Calu3 (cell line): Measurements from ENCODE around the gene CELSR1. TPM values are rescaled to one million over a fixed set of nuclear protein-coding genes. Genes with fewer than 3 reads are reported as not detected.

Source experiments
- BruUV-seq: library from RNA; stranded (reverse); fragments of 400-500 nt; replicated peaks from 2 replicates; lab custom pipeline; 2021; lab: Mats Ljungman, UMichigan
- CTCF ChIA-PET: fragments of 300-600 bp; sonication (Branson Sonifier 250); formaldehyde crosslinking; loops from one replicate; lab custom pipeline; 2022; ENCODE audit warnings: antibody characterized with exemption; lab: Charles Lee
- DNase-seq: peaks from one replicate; pipeline ENCODE4 v3.0.0; 2022
- H3K27ac Mint-ChIP-seq: one replicate; pipeline ENCODE4 v1.8.0; 2022; ENCODE audit warnings: mixed read lengths; ENCODE audit not compliant: unreplicated experiment
- H3K27me3 Mint-ChIP-seq: one replicate; pipeline ENCODE4 v1.8.0; 2022; ENCODE audit warnings: mixed read lengths; ENCODE audit not compliant: unreplicated experiment
- H3K36me3 Mint-ChIP-seq: one replicate; pipeline ENCODE4 v1.8.0; 2022; ENCODE audit warnings: mild to moderate bottlenecking, moderate library complexity, mixed read lengths; ENCODE audit not compliant: insufficient read depth, unreplicated experiment
- H3K4me1 Mint-ChIP-seq: one replicate; pipeline ENCODE4 v1.8.0; 2022; ENCODE audit warnings: mild to moderate bottlenecking, low read depth, mixed read lengths; ENCODE audit not compliant: unreplicated experiment
- H3K4me3 Mint-ChIP-seq: one replicate; pipeline ENCODE4 v1.8.0; 2022; ENCODE audit warnings: mild to moderate bottlenecking, low read depth, moderate library complexity, mixed read lengths; ENCODE audit not compliant: unreplicated experiment
- H3K9me3 Mint-ChIP-seq: one replicate; pipeline ENCODE4 v1.8.0; 2022; ENCODE audit warnings: low read depth, mixed read lengths; ENCODE audit not compliant: unreplicated experiment
- CTCF ChIP-seq: fragments of 200-600 bp; IDR thresholded peaks from one replicate; pipeline ENCODE4 v1.8.0; 2022; ENCODE audit warnings: antibody characterized with exemption; ENCODE audit not compliant: unreplicated experiment
- intact Hi-C: fragments of 100-400 bp; cut with micrococcal nuclease; formaldehyde crosslinking; loops from one replicate; pipeline ENCODE4 v1.10.0; 2022; ENCODE audit not compliant: unreplicated experiment
- total RNA-seq: library from RNA; stranded (reverse); gene quantifications from 2 replicates; pipeline ENCODE4 v1.2.3, GENCODE V29; 2022

The CELSR1 gene
- total RNA-seq, 1 experiment from 2014 or later = 45.5 TPM

- no peak for TF ChIP-seq CTCF
- no peaks in the 10 kb centered on the region for H3K27me3 Mint-ChIP-seq
- intact Hi-C loops = no loop called here
- DNase-seq = no peak
- no peaks in the 10 kb centered on the region for H3K9me3 Mint-ChIP-seq
- no peaks in the 10 kb centered on the region for H3K4me1 Mint-ChIP-seq
- CTCF ChIA-PET = no interaction called here
- H3K4me3 Mint-ChIP-seq = no peak overlapping the region
- H3K27ac Mint-ChIP-seq = no peak overlapping the region
- BruUV-seq = no TSS peak
- H3K36me3 Mint-ChIP-seq = peaks cover 22% of the 10 kb centered on the region
These were observed 72.6 kb downstream of the CELSR1 start for GRCh38 chr22:46464701-46465344.

GRCh38 chr22:46464296-46464695 is 73.1 kb downstream of the CELSR1 start:
- Mint-ChIP-seq H3K36me3 (peaks cover 22% of the 10 kb centered on the region), H3K9me3 (no peaks in the 10 kb centered on the region), H3K27me3 (no peaks in the 10 kb centered on the region), H3K4me3 (no peak overlapping the region), H3K4me1 (no peaks in the 10 kb centered on the region), H3K27ac (no peak overlapping the region)
- intact Hi-C loops = no loop called here
- no peak for TF ChIP-seq CTCF
- BruUV-seq = no TSS peak
- no peak for DNase-seq
- CTCF ChIA-PET = no interaction called here

DNA sequence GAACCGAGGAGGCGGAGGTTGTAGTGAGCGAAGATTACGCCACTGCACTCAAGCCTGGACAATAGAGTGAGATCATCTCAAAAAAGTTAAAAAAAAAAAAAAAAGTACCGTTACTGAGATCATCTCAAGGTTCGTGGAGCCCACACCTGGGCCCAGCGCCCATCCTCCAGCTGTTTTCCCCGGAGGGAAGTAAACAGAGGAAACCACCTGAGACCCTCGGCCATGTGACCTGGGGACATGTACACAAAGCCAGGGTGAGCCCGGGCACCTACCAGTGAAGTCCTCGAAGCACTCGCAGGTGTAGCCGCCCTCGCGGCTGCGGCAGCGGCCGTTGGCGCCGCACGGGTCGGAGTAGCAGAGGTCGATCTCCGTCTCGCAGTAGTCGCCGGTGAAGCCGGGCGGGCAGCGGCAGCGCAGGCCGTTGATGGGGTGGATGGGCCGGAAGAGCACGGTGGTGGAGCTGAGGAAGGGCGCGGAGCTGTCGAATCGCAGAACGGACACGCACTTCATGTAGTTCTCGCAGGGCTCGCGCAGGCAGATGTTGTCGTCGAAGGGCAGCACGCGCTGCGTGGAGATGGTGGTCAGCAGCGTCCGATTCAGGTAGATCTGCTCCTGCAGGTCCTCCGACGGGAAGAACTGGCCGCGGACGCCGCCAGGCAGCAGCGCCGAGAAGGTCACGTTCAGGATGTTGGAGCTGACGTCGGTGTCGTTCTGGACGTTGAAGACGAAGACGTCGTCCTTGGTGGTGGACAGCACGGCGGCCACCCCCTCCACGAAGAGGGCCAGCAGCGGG is 73.8 kb downstream of the CELSR1 start:
- CTCF ChIA-PET = no interaction called here
- H3K36me3 Mint-ChIP-seq = peaks cover 22% of the 10 kb centered on the region
- no peaks in the 10 kb centered on the region for H3K27me3 Mint-ChIP-seq
- H3K9me3 Mint-ChIP-seq = no peaks in the 10 kb centered on the region
- no TSS peak for BruUV-seq
- H3K4me3 Mint-ChIP-seq = no peak overlapping the region
- no peak overlapping the region for H3K27ac Mint-ChIP-seq
- H3K4me1 Mint-ChIP-seq = no peaks in the 10 kb centered on the region
- intact Hi-C loops = no loop called here
- no peak for TF ChIP-seq CTCF
- DNase-seq = no peak

DNA sequence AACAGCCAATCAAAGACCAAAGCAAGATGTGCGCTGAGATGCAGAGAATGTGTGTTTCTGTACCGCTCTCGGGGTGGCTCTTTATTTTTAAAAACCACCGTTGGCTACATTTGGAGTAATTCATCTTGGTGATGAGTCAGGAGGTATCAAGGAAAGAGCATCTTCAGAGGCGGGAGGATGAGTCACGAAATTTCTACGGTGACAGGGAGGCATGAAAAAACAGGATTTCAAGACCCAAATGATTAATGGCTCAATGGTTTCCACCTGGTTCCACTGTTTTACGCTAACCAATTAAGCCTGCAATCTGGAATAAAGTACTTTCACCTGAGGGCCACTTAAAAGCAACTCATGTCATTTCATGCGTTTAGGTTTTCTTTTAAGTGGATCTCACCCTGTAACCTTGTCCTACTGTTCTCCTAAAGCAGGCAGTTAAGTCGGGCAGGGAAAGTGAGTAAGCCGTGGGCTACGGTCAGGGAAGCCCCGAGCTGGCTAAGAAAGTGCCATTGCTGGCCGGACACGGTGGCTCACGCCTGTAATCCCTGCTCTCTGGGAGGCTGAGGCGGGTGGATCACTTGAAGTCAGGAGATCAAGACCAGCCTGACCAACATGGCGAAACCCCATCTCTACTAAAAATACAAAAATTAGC is 74.6 kb downstream of the CELSR1 start:
- Mint-ChIP-seq H3K27me3 (no peaks in the 10 kb centered on the region), H3K36me3 (peaks cover 22% of the 10 kb centered on the region), H3K9me3 (no peaks in the 10 kb centered on the region), H3K4me3 (no peak overlapping the region), H3K27ac (no peak overlapping the region), H3K4me1 (no peaks in the 10 kb centered on the region)
- DNase-seq = no peak
- TF ChIP-seq CTCF = no peak
- intact Hi-C loops = no loop called here
- BruUV-seq = no TSS peak
- CTCF ChIA-PET = no interaction called here
